Measurements from ENCODE around the gene LAMA1. TPM values are rescaled to one million over a fixed set of nuclear protein-coding genes. Genes with fewer than 3 reads are reported as not detected.

The LAMA1 gene
- total RNA-seq, 1 donor from 2014 or later: 91.4 TPM

DNA sequence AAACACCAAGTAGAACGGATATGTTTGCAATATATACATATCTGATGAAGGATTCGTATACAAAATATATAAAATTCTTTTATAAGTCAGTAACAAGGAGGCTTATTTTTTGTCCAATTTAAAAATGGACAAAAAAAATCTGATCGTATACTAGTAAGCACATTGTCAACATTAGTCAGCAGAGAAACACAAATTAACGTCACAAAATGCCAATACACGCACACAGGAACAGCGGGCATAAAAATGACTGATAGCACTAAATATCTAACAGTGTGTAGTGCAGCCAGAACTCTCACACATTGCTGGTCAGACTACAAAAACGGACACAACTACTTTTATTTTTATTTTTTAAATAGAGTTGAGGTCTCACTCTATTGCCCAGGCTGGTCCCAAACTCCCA lies 69.5 kb downstream of the LAMA1 start:
- no peak overlapping the region for H3K4me3 Mint-ChIP-seq
- TF ChIP-seq, protein P1, sequence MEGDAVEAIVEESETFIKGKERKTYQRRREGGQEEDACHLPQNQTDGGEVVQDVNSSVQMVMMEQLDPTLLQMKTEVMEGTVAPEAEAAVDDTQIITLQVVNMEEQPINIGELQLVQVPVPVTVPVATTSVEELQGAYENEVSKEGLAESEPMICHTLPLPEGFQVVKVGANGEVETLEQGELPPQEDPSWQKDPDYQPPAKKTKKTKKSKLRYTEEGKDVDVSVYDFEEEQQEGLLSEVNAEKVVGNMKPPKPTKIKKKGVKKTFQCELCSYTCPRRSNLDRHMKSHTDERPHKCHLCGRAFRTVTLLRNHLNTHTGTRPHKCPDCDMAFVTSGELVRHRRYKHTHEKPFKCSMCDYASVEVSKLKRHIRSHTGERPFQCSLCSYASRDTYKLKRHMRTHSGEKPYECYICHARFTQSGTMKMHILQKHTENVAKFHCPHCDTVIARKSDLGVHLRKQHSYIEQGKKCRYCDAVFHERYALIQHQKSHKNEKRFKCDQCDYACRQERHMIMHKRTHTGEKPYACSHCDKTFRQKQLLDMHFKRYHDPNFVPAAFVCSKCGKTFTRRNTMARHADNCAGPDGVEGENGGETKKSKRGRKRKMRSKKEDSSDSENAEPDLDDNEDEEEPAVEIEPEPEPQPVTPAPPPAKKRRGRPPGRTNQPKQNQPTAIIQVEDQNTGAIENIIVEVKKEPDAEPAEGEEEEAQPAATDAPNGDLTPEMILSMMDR (IDR thresholded peaks at IDR 0.05; ENCODE audit: unreplicated experiment): no peak
- H3K4me1 Mint-ChIP-seq: peaks cover 9% of the 10 kb centered on the region
- H3K36me3 Mint-ChIP-seq: peaks cover 23% of the 10 kb centered on the region
- H3K9me3 Mint-ChIP-seq: peaks cover 4% of the 10 kb centered on the region
- DNase-seq (ENCODE audit: low spot score in 2 of 2, unreplicated experiment in 2 of 2): no peak
- no peaks in the 10 kb centered on the region for H3K27me3 Mint-ChIP-seq (ENCODE audit: low read depth)
- H3K27ac Mint-ChIP-seq: no peak overlapping the region

DNA sequence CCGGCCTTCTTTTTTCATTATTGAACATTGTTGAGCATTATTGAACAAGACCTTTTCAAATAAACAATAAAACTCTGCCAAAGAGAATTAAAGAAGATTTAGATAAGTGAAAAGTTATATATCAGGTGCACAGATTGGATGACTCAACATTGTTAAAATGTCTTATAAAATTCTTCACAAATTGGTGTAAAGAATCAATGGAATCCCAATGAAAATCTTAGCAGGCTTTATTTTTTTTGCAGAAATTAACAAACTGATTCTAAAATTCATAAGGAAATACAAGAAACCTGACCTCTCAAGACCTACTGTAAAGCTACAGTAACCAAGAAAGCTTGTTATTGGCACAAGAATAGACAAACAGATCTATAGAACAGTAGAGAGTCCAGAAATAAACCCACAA lies 70.3 kb downstream of the LAMA1 start:
- TF ChIP-seq, protein P1 (IDR thresholded peaks at IDR 0.05; ENCODE audit: unreplicated experiment): no peak
- peaks cover 9% of the 10 kb centered on the region for H3K4me1 Mint-ChIP-seq
- no peaks in the 10 kb centered on the region for H3K27me3 Mint-ChIP-seq (ENCODE audit: low read depth)
- no peak overlapping the region for H3K4me3 Mint-ChIP-seq
- H3K36me3 Mint-ChIP-seq: peaks cover 22% of the 10 kb centered on the region
- H3K27ac Mint-ChIP-seq: peak overlapping the region; percentile 54
- peaks cover 4% of the 10 kb centered on the region for H3K9me3 Mint-ChIP-seq
- DNase-seq (ENCODE audit: low spot score in 2 of 2, unreplicated experiment in 2 of 2): no peak

DNA sequence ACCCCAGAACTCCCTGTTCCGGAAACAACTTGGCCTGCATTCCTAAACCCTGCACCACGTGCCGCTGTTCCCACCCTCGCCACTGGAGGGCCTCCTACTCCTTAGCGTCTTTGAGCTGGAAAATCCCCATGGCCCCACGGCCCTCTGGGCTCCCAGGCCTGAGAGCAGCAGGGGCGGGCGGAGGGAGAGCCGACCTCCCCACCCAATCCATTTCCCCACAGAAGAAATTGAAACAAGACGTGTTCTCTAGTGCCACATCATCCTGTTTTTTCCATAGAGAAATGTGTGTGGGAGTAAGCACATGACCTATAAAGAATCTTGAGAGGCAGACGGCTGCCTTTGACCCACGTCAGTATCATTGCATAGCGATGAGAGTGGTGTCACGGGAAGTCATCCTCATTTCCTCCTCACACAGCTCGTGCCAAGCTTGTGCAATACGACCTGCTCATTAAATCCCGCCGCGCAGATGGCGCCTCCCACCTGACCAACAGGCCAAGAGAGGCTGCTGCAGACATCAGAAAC lies 79.2 kb downstream of the LAMA1 start:
- H3K4me3 Mint-ChIP-seq: peak overlapping the region; percentile 45
- peak overlapping the region; percentile 89 for H3K27ac Mint-ChIP-seq

DNA sequence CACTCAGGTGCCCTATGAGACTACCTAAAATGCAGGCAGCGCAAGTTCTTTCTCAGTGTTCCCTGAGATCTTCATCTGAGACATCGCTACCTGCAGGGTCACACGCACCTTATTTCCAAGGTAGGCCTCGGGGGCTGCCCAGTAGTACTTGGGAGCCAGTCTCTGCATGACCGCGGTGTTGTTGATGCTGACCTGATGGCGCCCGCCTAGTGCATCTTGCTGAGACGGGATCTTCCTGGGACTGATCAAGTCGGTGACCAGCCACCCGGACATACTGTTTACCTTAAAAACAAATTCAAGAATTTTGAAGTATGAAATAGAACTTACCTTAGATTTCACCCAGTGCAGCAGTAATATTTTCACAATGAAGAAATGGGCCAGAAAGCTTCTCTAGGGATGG lies 80.1 kb downstream of the LAMA1 start:
- TF ChIP-seq, protein P1 (IDR thresholded peaks at IDR 0.05; ENCODE audit: unreplicated experiment): no peak
- DNase-seq (ENCODE audit: low spot score in 2 of 2, unreplicated experiment in 2 of 2): no peak
- no peaks in the 10 kb centered on the region for H3K9me3 Mint-ChIP-seq
- H3K36me3 Mint-ChIP-seq: peaks cover 31% of the 10 kb centered on the region
- no peak overlapping the region for H3K4me3 Mint-ChIP-seq
- no peaks in the 10 kb centered on the region for H3K27me3 Mint-ChIP-seq (ENCODE audit: low read depth)
- H3K27ac Mint-ChIP-seq: peak overlapping the region; percentile 89
- peaks cover 16% of the 10 kb centered on the region for H3K4me1 Mint-ChIP-seq

More for the DNA sequence above, 79.2 kb downstream of the LAMA1 start:
- DNase-seq (ENCODE audit: low spot score in 2 of 2, unreplicated experiment in 2 of 2): peak; percentile 62 to 86
- TF ChIP-seq, protein P1 (IDR thresholded peaks at IDR 0.05; ENCODE audit: unreplicated experiment): peak; percentile 75
- Mint-ChIP-seq H3K4me1 (peaks cover 16% of the 10 kb centered on the region), H3K9me3 (no peaks in the 10 kb centered on the region), H3K36me3 (peaks cover 26% of the 10 kb centered on the region), H3K27me3 (ENCODE audit: low read depth) (no peaks in the 10 kb centered on the region)

DNA sequence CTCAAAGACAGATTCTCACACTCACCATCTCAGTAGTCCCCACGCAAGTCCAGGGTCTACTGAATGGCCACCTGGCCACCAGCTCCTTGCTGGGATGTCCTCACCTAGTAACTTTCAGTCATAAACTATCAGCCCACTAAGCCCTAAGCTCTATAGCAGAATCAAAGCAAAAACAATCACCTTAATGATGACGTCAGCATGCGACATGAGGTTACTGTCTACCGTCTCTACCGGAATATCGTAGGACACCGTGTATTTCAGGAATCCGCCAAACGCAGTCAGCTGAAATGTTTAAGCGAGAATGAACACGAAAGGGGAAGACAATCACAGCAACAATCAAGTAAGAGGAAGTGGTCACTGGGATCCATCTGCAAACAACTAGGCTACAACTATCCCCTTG lies 81.8 kb downstream of the LAMA1 start:
- Mint-ChIP-seq H3K27ac (no peak overlapping the region), H3K9me3 (no peaks in the 10 kb centered on the region), H3K4me1 (peaks cover 16% of the 10 kb centered on the region), H3K4me3 (no peak overlapping the region), H3K27me3 (ENCODE audit: low read depth) (no peaks in the 10 kb centered on the region), H3K36me3 (peaks cover 34% of the 10 kb centered on the region)
- DNase-seq (ENCODE audit: low spot score in 2 of 2, unreplicated experiment in 2 of 2): no peak
- TF ChIP-seq, protein P1 (IDR thresholded peaks at IDR 0.05; ENCODE audit: unreplicated experiment): no peak

DNA sequence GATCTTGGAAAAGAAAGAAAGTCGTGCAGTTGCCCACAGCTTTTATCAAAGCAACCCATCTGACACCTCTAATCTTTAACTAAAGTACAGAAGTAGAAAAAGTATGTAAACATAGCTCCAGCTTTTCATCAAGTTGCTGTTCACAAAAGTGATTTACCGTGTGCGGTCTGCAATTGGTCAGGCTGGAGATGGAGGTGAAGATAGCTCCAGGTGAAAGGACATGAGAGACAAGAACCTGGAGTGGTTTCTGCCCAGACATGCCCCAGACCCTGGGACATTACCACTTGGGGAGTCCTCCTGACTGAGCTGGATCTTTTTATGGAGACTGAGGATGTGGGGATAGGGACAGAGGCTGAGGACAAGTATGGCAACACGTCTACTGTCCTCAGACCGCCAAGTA lies 82.7 kb downstream of the LAMA1 start:
- Mint-ChIP-seq H3K27me3 (ENCODE audit: low read depth) (no peaks in the 10 kb centered on the region), H3K9me3 (no peaks in the 10 kb centered on the region), H3K4me3 (no peak overlapping the region), H3K27ac (peak overlapping the region; percentile 75), H3K4me1 (peaks cover 16% of the 10 kb centered on the region), H3K36me3 (peaks cover 30% of the 10 kb centered on the region)
- no peak for DNase-seq (ENCODE audit: low spot score in 2 of 2, unreplicated experiment in 2 of 2)
- TF ChIP-seq, protein P1 (IDR thresholded peaks at IDR 0.05; ENCODE audit: unreplicated experiment): no peak
